Naive thymus-derived CD8-positive, alpha-beta T cell (primary cell): ENCODE results near the gene SORBS2. TPM values are rescaled to one million over a fixed set of nuclear protein-coding genes. Genes with fewer than 3 reads are reported as not detected.

ENCODE experiments used
- ATAC-seq, 2 donors: fragments of 150-1000 bp; cut with Tn5 transposase in 1 of 2; sonication (Bioruptor Pico), chemical (Tn5 transposase) in 1 of 2; 1 replicate in 1 of 2; 2 replicates in 1 of 2; pipeline ENCODE4 v1.10.0; 2021; ENCODE audit warnings: mild to moderate bottlenecking in 2 of 2, moderate library complexity in 2 of 2
- POLR2A ChIA-PET: fragments of 350-600 bp; sonication (Branson Sonifier 250); formaldehyde crosslinking; loops from one replicate; lab custom pipeline; 2021; ENCODE audit warnings: antibody characterized with exemption; lab: Charles Lee
- DNase-seq, 10 donors: peaks; one replicate each; pipeline versions ENCODE4 v3.0.0 to v3.0.0-alpha.2; 2020 to 2022
- H3K27ac Mint-ChIP-seq, 10 donors: one replicate each; pipeline ENCODE4 v1.8.0; 2020 to 2022; ENCODE audit warnings: mild to moderate bottlenecking in 10 of 10, mixed read lengths in 10 of 10, moderate library complexity in 4 of 10, inconsistent platforms in 1 of 10
- H3K27me3 Mint-ChIP-seq, 5 donors: one replicate each; pipeline ENCODE4 v1.8.0; 2021 to 2022; ENCODE audit warnings: mixed read lengths in 5 of 5
- H3K36me3 Mint-ChIP-seq, 3 donors: one replicate each; pipeline ENCODE4 v1.8.0; 2020 to 2022; ENCODE audit warnings: mixed read lengths in 3 of 3, mild to moderate bottlenecking in 2 of 3, inconsistent platforms in 1 of 3
- H3K4me1 Mint-ChIP-seq, 4 donors: one replicate each; pipeline ENCODE4 v1.8.0; 2021 to 2022; ENCODE audit warnings: mixed read lengths in 4 of 4
- H3K4me3 Mint-ChIP-seq, 10 donors: one replicate each; pipeline ENCODE4 v1.8.0; 2020 to 2022; ENCODE audit warnings: mild to moderate bottlenecking in 10 of 10, mixed read lengths in 10 of 10, moderate library complexity in 6 of 10, inconsistent platforms in 1 of 10
- H3K9me3 Mint-ChIP-seq, 9 donors: one replicate each; pipeline ENCODE4 v1.8.0; 2020 to 2022; ENCODE audit warnings: mixed read lengths in 9 of 9, mild to moderate bottlenecking in 3 of 9, inconsistent platforms in 1 of 9, moderate library complexity in 1 of 9
- polyA plus RNA-seq, 3 donors: library from polyadenylated mRNA; unstranded; fragments of 300-500 nt; fragmentation: Illumina TruSeq; gene quantifications; one replicate each; pipeline ENCODE4 v1.2.3, GENCODE V29; 2021
- total RNA-seq, 8 experiments: library from RNA in 2 of 8; stranded (reverse) in 2 of 8; gene quantifications; one replicate each; pipeline ENCODE4 v1.2.3 and lab custom pipeline; 2021 to 2026

SORBS2 gene
- total and polyA plus RNA-seq, 5 experiments from 2014 or later = 1.4 TPM; not detected in 4

- DNase-seq (no peak), ATAC-seq (no peak)
- Mint-ChIP-seq H3K4me1 (no peaks in the 10 kb centered on the region), H3K36me3 (no peaks in the 10 kb centered on the region), H3K27ac (no peak overlapping the region), H3K4me3 (no peak overlapping the region), H3K27me3 (peaks cover 6 to 12% (median 9%) of the 10 kb centered on the region in 5 donors), H3K9me3 (peaks cover 0 to 5% (median 0%) of the 10 kb centered on the region in 9 donors)
- POLR2A ChIA-PET = no interaction called here
Observed at GRCh38 chr4:185681604-185682003, 130.4 kb downstream of the SORBS2 start.

GRCh38 chr4:185680617-185681016 lies 131.4 kb downstream of the SORBS2 start:
- H3K27ac Mint-ChIP-seq = no peak overlapping the region
- no peaks in the 10 kb centered on the region for H3K36me3 Mint-ChIP-seq
- no peak overlapping the region for H3K4me3 Mint-ChIP-seq
- DNase-seq = no peak
- H3K27me3 Mint-ChIP-seq = peaks cover 6 to 12% (median 11%) of the 10 kb centered on the region in 5 donors
- H3K9me3 Mint-ChIP-seq = peaks cover 0 to 5% (median 0%) of the 10 kb centered on the region in 9 donors
- H3K4me1 Mint-ChIP-seq = no peaks in the 10 kb centered on the region
- POLR2A ChIA-PET = no interaction called here
- ATAC-seq = no peak

DNA sequence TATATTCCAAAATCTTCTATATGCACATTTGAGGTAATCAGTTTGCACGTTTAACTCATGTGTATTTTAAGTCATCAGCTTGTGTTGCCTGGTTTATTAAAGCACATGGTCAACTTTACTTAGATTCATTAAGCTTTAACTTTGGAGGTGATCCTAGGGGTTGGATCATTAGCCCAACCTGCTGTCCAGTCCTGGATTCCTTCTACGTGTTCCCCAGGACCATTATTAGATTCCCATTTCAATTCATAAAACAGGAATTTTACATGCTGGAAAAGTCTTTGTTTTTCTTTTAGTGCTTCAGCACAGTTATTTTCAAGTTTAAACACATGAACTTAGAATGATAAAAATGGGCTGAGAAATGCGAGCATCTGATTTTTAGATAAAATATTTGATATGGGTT lies 132.5 kb downstream of the SORBS2 start:
- POLR2A ChIA-PET = no interaction called here
- DNase-seq = no peak
- Mint-ChIP-seq H3K4me3 (no peak overlapping the region), H3K36me3 (no peaks in the 10 kb centered on the region), H3K27ac (no peak overlapping the region), H3K4me1 (no peaks in the 10 kb centered on the region), H3K27me3 (peaks cover 7 to 14% (median 11%) of the 10 kb centered on the region in 5 donors), H3K9me3 (peaks cover 0 to 5% (median 0%) of the 10 kb centered on the region in 9 donors)
- no peak for ATAC-seq

DNA sequence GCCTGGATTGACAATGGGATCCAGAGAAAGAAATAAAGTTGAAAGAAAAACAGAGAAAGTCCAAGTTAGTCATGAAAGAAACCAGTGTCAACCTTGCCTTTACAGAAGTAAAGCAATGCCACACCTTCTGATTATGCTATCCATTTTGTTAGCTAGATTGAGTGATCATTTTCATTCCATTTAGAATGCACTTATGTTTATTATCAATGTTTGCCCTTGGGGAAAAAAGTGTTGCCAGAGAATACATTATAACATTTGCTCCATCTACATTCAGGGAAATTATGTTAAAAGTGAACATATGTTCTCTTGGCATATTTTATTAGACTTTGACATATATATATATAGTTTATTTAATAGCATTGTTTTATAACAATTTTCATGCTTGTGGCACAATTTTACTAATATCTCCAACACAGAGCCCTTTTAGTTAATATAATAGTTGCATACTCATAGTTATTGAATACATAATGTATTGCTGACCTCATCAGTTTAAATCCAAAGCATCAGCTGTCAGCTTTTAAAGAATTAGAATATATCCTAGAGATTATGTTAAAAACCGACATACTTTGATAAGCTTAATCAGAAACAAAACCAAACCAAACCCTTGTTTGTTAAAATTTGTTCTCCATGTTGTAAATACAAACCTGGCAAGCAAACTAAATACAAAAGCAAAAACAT lies 134.2 kb downstream of the SORBS2 start:
- no peak for ATAC-seq
- no peak overlapping the region for H3K27ac Mint-ChIP-seq

DNA sequence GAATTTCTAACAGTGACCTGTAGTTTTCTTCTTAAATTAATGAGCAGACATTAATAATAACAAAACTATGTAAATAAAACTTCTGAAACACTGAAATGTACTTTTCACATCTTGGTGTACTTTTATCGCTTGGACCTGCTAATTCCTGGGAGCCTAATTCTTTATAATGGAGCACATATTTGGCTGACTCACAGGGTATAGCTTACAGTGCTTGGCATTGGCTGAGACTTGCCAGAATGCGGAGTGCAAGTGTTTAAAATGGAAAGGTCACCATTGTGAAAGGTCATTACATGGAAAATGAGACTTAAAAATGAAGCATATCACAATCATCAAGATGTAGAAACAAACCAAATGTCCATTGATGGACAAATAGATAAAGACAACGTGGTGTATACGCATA lies 139.4 kb downstream of the SORBS2 start:
- Mint-ChIP-seq H3K9me3 (peaks cover 0 to 5% (median 0%) of the 10 kb centered on the region in 9 donors), H3K27ac (no peak overlapping the region), H3K4me1 (peaks cover 0 to 2% (median 0%) of the 10 kb centered on the region in 4 donors), H3K27me3 (peaks cover 0 to 19% (median 7%) of the 10 kb centered on the region in 5 donors), H3K4me3 (no peak overlapping the region), H3K36me3 (no peaks in the 10 kb centered on the region)
- no peak for DNase-seq
- POLR2A ChIA-PET = no interaction called here
- ATAC-seq = no peak

More for the DNA sequence above, 134.2 kb downstream of the SORBS2 start:
- H3K9me3 Mint-ChIP-seq = peaks cover 0 to 5% (median 0%) of the 10 kb centered on the region in 9 donors
- POLR2A ChIA-PET = no interaction called here
- H3K27me3 Mint-ChIP-seq = peaks cover 7 to 21% (median 11%) of the 10 kb centered on the region in 5 donors
- no peaks in the 10 kb centered on the region for H3K36me3 Mint-ChIP-seq
- DNase-seq = no peak
- peaks cover 0 to 2% (median 0%) of the 10 kb centered on the region in 4 donors for H3K4me1 Mint-ChIP-seq
- H3K4me3 Mint-ChIP-seq = no peak overlapping the region

GRCh38 chr4:185672151-185672550 lies 139.8 kb downstream of the SORBS2 start:
- Mint-ChIP-seq H3K4me1 (peaks cover 0 to 2% (median 0%) of the 10 kb centered on the region in 4 donors), H3K9me3 (peaks cover 0 to 3% (median 0%) of the 10 kb centered on the region in 9 donors)
- POLR2A ChIA-PET = no interaction called here

GRCh38 chr4:185671496-185671895 lies 140.5 kb downstream of the SORBS2 start:
- Mint-ChIP-seq H3K27ac (no peak overlapping the region), H3K9me3 (peaks cover 0 to 2% (median 0%) of the 10 kb centered on the region in 9 donors), H3K27me3 (peaks cover 0 to 18% (median 7%) of the 10 kb centered on the region in 5 donors), H3K4me3 (no peak overlapping the region), H3K4me1 (peaks cover 0 to 2% (median 0%) of the 10 kb centered on the region in 4 donors), H3K36me3 (no peaks in the 10 kb centered on the region)
- ATAC-seq (no peak), DNase-seq (no peak)
- POLR2A ChIA-PET = no interaction called here

More at GRCh38 chr4:185672151-185672550, 139.8 kb downstream of the SORBS2 start:
- ATAC-seq (no peak), DNase-seq (no peak)
- Mint-ChIP-seq H3K27ac (no peak overlapping the region), H3K4me3 (no peak overlapping the region), H3K27me3 (peaks cover 0 to 17% (median 4%) of the 10 kb centered on the region in 5 donors), H3K36me3 (no peaks in the 10 kb centered on the region)

GRCh38 chr4:185671066-185671465 lies 140.9 kb downstream of the SORBS2 start:
- no peak overlapping the region for H3K4me3 Mint-ChIP-seq
- H3K4me1 Mint-ChIP-seq = peaks cover 0 to 2% (median 0%) of the 10 kb centered on the region in 4 donors
- H3K27ac Mint-ChIP-seq = no peak overlapping the region
- POLR2A ChIA-PET = no interaction called here
- peaks cover 0 to 18% (median 7%) of the 10 kb centered on the region in 5 donors for H3K27me3 Mint-ChIP-seq
- DNase-seq (no peak), ATAC-seq (no peak)
- no peaks in the 10 kb centered on the region for H3K36me3 Mint-ChIP-seq
- peaks cover 0 to 2% (median 0%) of the 10 kb centered on the region in 9 donors for H3K9me3 Mint-ChIP-seq

DNA sequence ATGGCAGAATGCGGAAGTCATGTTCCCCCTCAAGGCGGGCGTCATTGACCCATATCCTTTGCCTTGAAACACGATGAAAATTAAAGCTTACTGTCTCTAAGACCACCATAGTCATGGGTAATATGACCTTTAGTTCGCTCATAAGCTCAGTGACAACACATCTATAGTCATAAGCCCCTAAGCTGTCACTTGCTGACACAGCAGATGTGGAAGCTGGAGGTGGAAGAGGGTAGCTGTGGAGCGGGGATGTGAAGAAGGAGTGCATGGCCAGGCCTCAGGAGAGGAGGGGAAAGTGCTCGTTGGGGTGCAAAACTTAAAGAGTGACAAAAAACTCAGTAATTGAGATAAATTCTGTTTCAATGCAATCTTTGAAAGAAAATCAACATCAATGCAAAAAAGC lies 142.7 kb downstream of the SORBS2 start:
- H3K27me3 Mint-ChIP-seq = peaks cover 2 to 17% (median 5%) of the 10 kb centered on the region in 5 donors
- DNase-seq = no peak
- peaks cover 0 to 3% (median under 1%) of the 10 kb centered on the region in 4 donors for H3K4me1 Mint-ChIP-seq
- no peaks in the 10 kb centered on the region for H3K9me3 Mint-ChIP-seq
- no peaks in the 10 kb centered on the region for H3K36me3 Mint-ChIP-seq
- H3K4me3 Mint-ChIP-seq = no peak overlapping the region
- H3K27ac Mint-ChIP-seq = no peak overlapping the region
- ATAC-seq = no peak
- POLR2A ChIA-PET = no interaction called here

- POLR2A ChIA-PET = no interaction called here
- Mint-ChIP-seq H3K27me3 (peaks cover 3 to 20% (median 7%) of the 10 kb centered on the region in 5 donors), H3K4me3 (no peak overlapping the region), H3K36me3 (no peaks in the 10 kb centered on the region), H3K9me3 (peaks cover 0 to 2% (median 0%) of the 10 kb centered on the region in 9 donors), H3K4me1 (peaks cover 0 to 3% (median 0%) of the 10 kb centered on the region in 4 donors), H3K27ac (no peak overlapping the region)
- DNase-seq (no peak), ATAC-seq (no peak)
Observed at GRCh38 chr4:185666156-185666555, 145.8 kb downstream of the SORBS2 start.

DNA sequence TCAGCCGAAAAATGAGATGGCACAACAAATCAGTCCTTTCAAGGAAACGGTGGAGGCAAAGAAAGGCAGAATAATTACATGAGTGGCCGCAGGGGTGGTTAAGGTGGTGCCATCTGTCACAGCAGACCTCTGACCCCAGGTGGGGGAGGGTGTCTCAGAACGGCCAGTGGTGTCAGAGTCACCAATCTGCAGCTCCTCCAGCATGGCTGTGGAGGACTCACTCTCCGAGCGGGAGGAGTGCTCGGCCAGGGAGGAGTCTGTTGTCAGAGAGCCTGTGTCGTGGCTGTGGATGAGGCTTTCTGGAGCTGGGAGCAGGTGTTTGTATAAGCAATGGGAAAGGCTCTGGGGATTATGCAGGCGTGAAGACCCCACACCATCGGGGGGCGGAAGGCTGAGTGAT lies 146.3 kb downstream of the SORBS2 start:
- Mint-ChIP-seq H3K4me1 (peaks cover 0 to 3% (median 0%) of the 10 kb centered on the region in 4 donors), H3K9me3 (peaks cover 0 to 2% (median 0%) of the 10 kb centered on the region in 9 donors), H3K27ac (no peak overlapping the region), H3K27me3 (peaks cover 3 to 20% (median 7%) of the 10 kb centered on the region in 5 donors), H3K4me3 (no peak overlapping the region), H3K36me3 (no peaks in the 10 kb centered on the region)
- ATAC-seq (no peak), DNase-seq (no peak)
- POLR2A ChIA-PET = no interaction called here

DNA sequence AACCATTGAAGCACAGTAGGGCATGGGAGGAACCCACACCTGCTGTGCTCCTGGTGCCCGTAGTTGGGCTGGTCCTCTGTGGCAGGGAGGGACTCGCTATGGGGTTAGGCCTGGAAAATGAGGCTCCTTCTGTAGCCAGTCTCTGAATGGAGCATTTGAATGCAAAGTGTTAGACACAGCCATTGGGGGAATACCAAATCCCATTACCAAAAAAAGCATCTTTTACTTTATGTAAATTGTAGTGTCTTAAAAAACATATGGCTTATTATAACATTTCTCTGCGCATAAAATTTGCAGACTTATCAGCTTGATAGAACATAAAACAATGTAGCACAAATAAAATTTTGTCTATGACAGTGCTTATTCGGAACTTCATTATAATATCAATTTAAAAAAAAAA lies 147.5 kb downstream of the SORBS2 start:
- Mint-ChIP-seq H3K4me3 (no peak overlapping the region), H3K27ac (no peak overlapping the region), H3K27me3 (peaks cover 4 to 20% (median 7%) of the 10 kb centered on the region in 5 donors), H3K36me3 (no peaks in the 10 kb centered on the region), H3K4me1 (peaks cover 0 to 3% (median 0%) of the 10 kb centered on the region in 4 donors), H3K9me3 (peaks cover 0 to 2% (median 0%) of the 10 kb centered on the region in 9 donors)
- DNase-seq (no peak), ATAC-seq (no peak)
- POLR2A ChIA-PET = no interaction called here

GRCh38 chr4:185662030-185662778 lies 149.8 kb downstream of the SORBS2 start:
- H3K27ac Mint-ChIP-seq = no peak overlapping the region
- DNase-seq (no peak), ATAC-seq (no peak)
- peaks cover 0 to 3% (median 0%) of the 10 kb centered on the region in 4 donors for H3K4me1 Mint-ChIP-seq
- H3K9me3 Mint-ChIP-seq = peaks cover 0 to 2% (median 0%) of the 10 kb centered on the region in 9 donors
- POLR2A ChIA-PET = no interaction called here
- peaks cover 5 to 16% (median 7%) of the 10 kb centered on the region in 5 donors for H3K27me3 Mint-ChIP-seq
- no peak overlapping the region for H3K4me3 Mint-ChIP-seq
- H3K36me3 Mint-ChIP-seq = no peaks in the 10 kb centered on the region
